HepG2 (cell line): Measurements from ENCODE around the gene RGS19. TPM values are rescaled to one million over a fixed set of nuclear protein-coding genes. Genes with fewer than 3 reads are reported as not detected.

ENCODE experiments used
- E2F1 ChIP-seq: sonication (generic); formaldehyde crosslinking; IDR thresholded peaks from 2 replicates; pipeline ENCODE4 v1.5.0; 2020; ENCODE audit warnings: missing genetic modification reagents
- HOXA9 ChIP-seq: sonication (generic); formaldehyde crosslinking; IDR thresholded peaks from 2 replicates; pipeline ENCODE4 v1.8.1; 2022; ENCODE audit warnings: missing genetic modification reagents, mild to moderate bottlenecking, moderate library complexity, borderline replicate concordance
- KDM5B ChIP-seq: sonication (generic); formaldehyde crosslinking; IDR thresholded peaks from 2 replicates; pipeline ENCODE4 v1.4.0; 2020; ENCODE audit warnings: missing genetic modification reagents, mild to moderate bottlenecking, borderline replicate concordance
- KLF13 ChIP-seq: sonication (generic); formaldehyde crosslinking; IDR thresholded peaks from 2 replicates; pipeline ENCODE4 v1.4.0; 2020; ENCODE audit warnings: mild to moderate bottlenecking, missing genetic modification reagents
- NONO ChIP-seq, 2 experiments: fragments of 450-650 bp in 1 of 2; sonication (generic) in 1 of 2; formaldehyde crosslinking in 1 of 2; IDR thresholded peaks in 1 of 2; conservative IDR thresholded peaks in 1 of 2; 2 replicates each; pipeline versions ENCODE4 v1.6.1 to v1.8.0; 2017 to 2022; ENCODE audit warnings: mild to moderate bottlenecking in 1 of 2, missing genetic modification reagents in 1 of 2, moderate library complexity in 1 of 2
- PLSCR1 ChIP-seq: sonication (generic); formaldehyde crosslinking; IDR thresholded peaks from 2 replicates; pipeline ENCODE4 v1.5.0; 2020; ENCODE audit warnings: missing genetic modification reagents, mild to moderate bottlenecking, borderline replicate concordance
- REPIN1 ChIP-seq: sonication (generic); formaldehyde crosslinking; IDR thresholded peaks from 2 replicates; pipeline ENCODE4 v1.8.0; 2022; ENCODE audit warnings: missing genetic modification reagents, low read depth, mild to moderate bottlenecking, borderline replicate concordance
- TCF7 ChIP-seq: sonication (generic); IDR thresholded peaks from 2 replicates; pipeline ENCODE4 v1.6.1; 2016; ENCODE audit warnings: antibody characterized with exemption, low read depth
- TMF1 ChIP-seq: sonication (generic); formaldehyde crosslinking; IDR thresholded peaks from 2 replicates; pipeline ENCODE4 v1.8.1; 2022; ENCODE audit warnings: low read depth, missing genetic modification reagents
- ZBTB38 ChIP-seq: sonication (generic); formaldehyde crosslinking; IDR thresholded peaks from 2 replicates; pipeline ENCODE4 v1.5.1; 2020; ENCODE audit warnings: mild to moderate bottlenecking, missing genetic modification reagents
- ZNF343 ChIP-seq: sonication (generic); formaldehyde crosslinking; IDR thresholded peaks from 2 replicates; pipeline ENCODE4 v1.4.0; 2020; ENCODE audit warnings: mild to moderate bottlenecking, missing genetic modification reagents
- ZNF558 ChIP-seq: sonication (generic); formaldehyde crosslinking; IDR thresholded peaks from 2 replicates; pipeline ENCODE4 v1.9.0; 2022; ENCODE audit warnings: mild to moderate bottlenecking, missing genetic modification reagents, borderline replicate concordance
- ZNF563 ChIP-seq: sonication (generic); formaldehyde crosslinking; IDR thresholded peaks from 2 replicates; pipeline ENCODE4 v1.8.0; 2022; ENCODE audit warnings: mild to moderate bottlenecking, moderate library complexity, missing genetic modification reagents
- ZNF597 ChIP-seq: sonication (generic); formaldehyde crosslinking; IDR thresholded peaks from 2 replicates; pipeline ENCODE4 v1.5.0; 2020; ENCODE audit warnings: missing genetic modification reagents
- ZNF652 ChIP-seq: IDR thresholded peaks from 2 replicates; pipeline ENCODE4 v1.6.1; 2016; ENCODE audit warnings: low read depth, borderline replicate concordance
- ZNF850 ChIP-seq: sonication (generic); formaldehyde crosslinking; conservative IDR thresholded peaks from 2 replicates; pipeline ENCODE4 v1.9.0; 2021; ENCODE audit warnings: mild to moderate bottlenecking, missing genetic modification reagents
- ZSCAN25 ChIP-seq: sonication (generic); formaldehyde crosslinking; IDR thresholded peaks from 2 replicates; pipeline ENCODE4 v1.8.0; 2022; ENCODE audit warnings: mild to moderate bottlenecking, missing genetic modification reagents
- polyA plus RNA-seq, 8 experiments: library from polyadenylated mRNA; depleted of rRNA in 3 of 8; stranded (reverse) in 7 of 8; unstranded in 1 of 8; fragments of >200 nt; fragmentation: Illumina TruSeq in 4 of 8; extraction: Trizol in 4 of 8; gene quantifications; 2 replicates each; pipeline versions ENCODE4 v1.2.1 to v1.2.3, GENCODE V29; 2011 to 2016; ENCODE audit warnings: low read depth in 4 of 8, missing spikeins in 1 of 8, mixed read lengths in 1 of 8; ENCODE audit not compliant: insufficient read depth in 1 of 8
- total RNA-seq, 5 experiments: library from RNA; depleted of rRNA; stranded (reverse); fragments of >200 nt; fragmentation: Illumina TruSeq; extraction: Trizol; gene quantifications; 2 replicates each; pipeline ENCODE4 v1.2.3, GENCODE V29; 2016; ENCODE audit warnings: low read depth in 1 of 5
- TF ChIP-seq, protein P1 (sequence below): conservative IDR thresholded peaks from 2 replicates; pipeline ENCODE4 v1.6.1; 2018; ENCODE audit warnings: missing genetic modification reagents
- TF ChIP-seq, protein P2 (sequence below): sonication (generic); formaldehyde crosslinking; conservative IDR thresholded peaks from 2 replicates; pipeline ENCODE4 v1.4.0; 2020; ENCODE audit warnings: missing genetic modification reagents

RGS19 gene
- total and polyA plus RNA-seq, 2 of the 13 experiments (the other 11 are each of a cell fraction or from before 2014, with no cell fraction given), result 10.7 to 11.9 TPM

DNA sequence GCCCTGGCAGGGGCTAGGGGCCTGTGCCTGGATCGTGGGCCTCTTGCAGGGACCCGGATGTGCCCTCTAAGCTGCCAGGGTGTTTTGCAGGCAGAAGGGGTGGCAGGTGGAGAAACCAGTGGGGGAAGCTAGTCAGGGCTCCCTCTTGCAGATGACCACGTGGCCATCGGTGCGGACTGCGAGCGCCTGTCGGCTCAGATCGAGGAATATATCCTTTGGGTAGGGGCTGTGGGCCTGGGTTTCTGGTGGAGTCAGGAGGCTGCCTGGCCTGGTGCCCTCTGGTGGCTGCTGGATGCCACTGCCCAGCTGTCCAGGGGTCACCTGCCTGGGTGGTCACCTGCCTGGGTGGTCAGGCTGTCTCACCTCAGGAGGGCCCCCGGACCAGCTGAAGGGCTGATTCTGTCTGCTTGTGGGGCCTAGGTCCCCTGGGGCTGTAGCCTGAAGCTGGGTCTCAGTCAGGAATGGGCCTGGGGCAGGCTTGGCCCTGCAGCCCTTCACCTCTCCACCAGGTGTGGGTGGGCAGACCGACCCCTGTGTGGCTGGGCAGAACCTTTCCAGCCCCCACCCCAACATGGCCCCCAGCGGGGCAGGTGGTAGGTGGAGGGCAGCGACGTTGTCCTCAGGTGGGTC is 9.6 kb downstream of the RGS19 start (continued):
- TF ChIP-seq E2F1 (CRISPR knock-in tag) (no peak), ZNF597 (CRISPR knock-in tag) (no peak), ZNF558 (CRISPR knock-in tag) (no peak), REPIN1 (CRISPR knock-in tag) (no peak), PLSCR1 (CRISPR knock-in tag) (no peak), ZSCAN25 (CRISPR knock-in tag) (no peak), NONO (IDR thresholded peaks at IDR 0.05) (no peak), NONO (CRISPR knock-in tag; conservative IDR thresholded peaks at IDR 0.05) (no peak; the same call in 1 of the 2 replicates), ZNF652 (no peak), HOXA9 (CRISPR knock-in tag) (no peak), ZNF850 (CRISPR knock-in tag) (no peak), KLF13 (CRISPR knock-in tag) (no peak; the same call in 1 of the 2 replicates), ZNF343 (CRISPR knock-in tag) (no peak), KDM5B (peak; percentile 40), ZNF563 (CRISPR knock-in tag) (no peak), ZBTB38 (CRISPR knock-in tag) (no peak; the same call in 1 of the 2 replicates), TMF1 (CRISPR knock-in tag) (no peak), TCF7 (no peak)
- TF ChIP-seq, protein P1, sequence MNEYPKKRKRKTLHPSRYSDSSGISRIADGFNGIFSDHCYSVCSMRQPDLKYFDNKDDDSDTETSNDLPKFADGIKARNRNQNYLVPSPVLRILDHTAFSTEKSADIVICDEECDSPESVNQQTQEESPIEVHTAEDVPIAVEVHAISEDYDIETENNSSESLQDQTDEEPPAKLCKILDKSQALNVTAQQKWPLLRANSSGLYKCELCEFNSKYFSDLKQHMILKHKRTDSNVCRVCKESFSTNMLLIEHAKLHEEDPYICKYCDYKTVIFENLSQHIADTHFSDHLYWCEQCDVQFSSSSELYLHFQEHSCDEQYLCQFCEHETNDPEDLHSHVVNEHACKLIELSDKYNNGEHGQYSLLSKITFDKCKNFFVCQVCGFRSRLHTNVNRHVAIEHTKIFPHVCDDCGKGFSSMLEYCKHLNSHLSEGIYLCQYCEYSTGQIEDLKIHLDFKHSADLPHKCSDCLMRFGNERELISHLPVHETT (CRISPR knock-in tag), result no peak; the same call in 1 of the 2 replicates
- TF ChIP-seq, protein P2, sequence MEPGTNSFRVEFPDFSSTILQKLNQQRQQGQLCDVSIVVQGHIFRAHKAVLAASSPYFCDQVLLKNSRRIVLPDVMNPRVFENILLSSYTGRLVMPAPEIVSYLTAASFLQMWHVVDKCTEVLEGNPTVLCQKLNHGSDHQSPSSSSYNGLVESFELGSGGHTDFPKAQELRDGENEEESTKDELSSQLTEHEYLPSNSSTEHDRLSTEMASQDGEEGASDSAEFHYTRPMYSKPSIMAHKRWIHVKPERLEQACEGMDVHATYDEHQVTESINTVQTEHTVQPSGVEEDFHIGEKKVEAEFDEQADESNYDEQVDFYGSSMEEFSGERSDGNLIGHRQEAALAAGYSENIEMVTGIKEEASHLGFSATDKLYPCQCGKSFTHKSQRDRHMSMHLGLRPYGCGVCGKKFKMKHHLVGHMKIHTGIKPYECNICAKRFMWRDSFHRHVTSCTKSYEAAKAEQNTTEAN (CRISPR knock-in tag), result no peak
